A673 (cell line): ENCODE measurements around the gene ANKRD30B. TPM values are rescaled to one million over a fixed set of nuclear protein-coding genes. Genes with fewer than 3 reads are reported as not detected.
A peak's percentile ranks its signal among the peaks of the same experiment; 100 is the strongest.
"Not testable (repeated sequence)": the region's sequence is repeated elsewhere in the genome, so short reads cannot be mapped to it uniquely, and the experiment has no call there.

Experiments
- Bru-seq: library from RNA; stranded (reverse); fragments of 400-500 nt; gene quantifications from one replicate; lab custom pipeline; 2021; lab: Mats Ljungman, UMichigan
- BruChase-seq, 2 experiments: library from RNA; stranded (reverse); fragments of 400-500 nt; gene quantifications; one replicate each; lab custom pipeline; 2021; lab: Mats Ljungman, UMichigan
- BruUV-seq: library from RNA; stranded (reverse); fragments of 400-500 nt; replicated peaks from 2 replicates; lab custom pipeline; 2021; lab: Mats Ljungman, UMichigan
- CTCF ChIA-PET: fragments of 300-600 bp; sonication (Branson Sonifier 250); formaldehyde crosslinking; loops from one replicate; lab custom pipeline; 2022; ENCODE audit warnings: antibody characterized with exemption; lab: Charles Lee
- POLR2A ChIA-PET: fragments of 300-600 bp; sonication (Branson Sonifier 250); formaldehyde crosslinking; loops from one replicate; lab custom pipeline; 2022; ENCODE audit warnings: antibody characterized with exemption; ENCODE audit not compliant: low non-redundant PET; lab: Charles Lee
- DNase-seq: peaks from one replicate; pipeline ENCODE4 v3.0.0-alpha.2; 2015; ENCODE audit warnings: low spot score
- H3K27ac ChIP-seq: fragments of 200-600 bp; sonication (generic); 2 replicates; pipeline ENCODE4 v1.5.1; 2016; ENCODE audit warnings: mixed run types, low read depth, mild to moderate bottlenecking, mixed read lengths, antibody characterized with exemption, low read length; ENCODE audit not compliant: poor library complexity, severe bottlenecking
- H3K27me3 ChIP-seq: fragments of 200-600 bp; sonication (generic); replicated peaks from 2 replicates; pipeline ENCODE4 v1.6.1; 2017; ENCODE audit warnings: mixed run types, low read depth, mild to moderate bottlenecking, mixed read lengths, antibody characterized with exemption, low read length; ENCODE audit not compliant: insufficient read depth, poor library complexity
- H3K36me3 ChIP-seq: fragments of 200-600 bp; sonication (generic); 2 replicates; pipeline ENCODE4 v1.6.1; 2016; ENCODE audit warnings: mixed run types, mild to moderate bottlenecking, mixed read lengths, antibody characterized with exemption, low read length; ENCODE audit not compliant: insufficient read depth, poor library complexity, severe bottlenecking
- H3K4me1 ChIP-seq: fragments of 200-600 bp; sonication (generic); 2 replicates; pipeline ENCODE4 v1.6.1; 2017; ENCODE audit warnings: mixed run types, mild to moderate bottlenecking, mixed read lengths, antibody characterized with exemption, low read length; ENCODE audit not compliant: insufficient read depth, poor library complexity, severe bottlenecking
- H3K4me3 ChIP-seq: fragments of 200-600 bp; sonication (generic); 2 replicates; pipeline ENCODE4 v1.5.1; 2016; ENCODE audit warnings: low read depth, mixed run types, mild to moderate bottlenecking, mixed read lengths, low read length; ENCODE audit not compliant: poor library complexity, severe bottlenecking
- H3K9me3 ChIP-seq: fragments of 200-600 bp; sonication (generic); 2 replicates; pipeline ENCODE4 v1.6.1; 2016; ENCODE audit warnings: mixed run types, low read depth, mild to moderate bottlenecking, mixed read lengths, antibody characterized with exemption, low read length; ENCODE audit not compliant: poor library complexity, severe bottlenecking
- CTCF ChIP-seq: fragments of 300-800, 200-600 bp; sonication (generic); conservative IDR thresholded peaks from 2 replicates; pipeline ENCODE4 v1.5.1; 2017; ENCODE audit warnings: low read depth, mild to moderate bottlenecking, antibody characterized with exemption, low read length, moderate library complexity, mixed read lengths
- EZH2 ChIP-seq: fragments of 200-600 bp; sonication (generic); IDR thresholded peaks from 2 replicates; pipeline ENCODE4 v1.6.1; 2017; ENCODE audit warnings: borderline replicate concordance, low read depth, mild to moderate bottlenecking, mixed read lengths, antibody characterized with exemption, low read length; ENCODE audit not compliant: poor library complexity, severe bottlenecking
- intact Hi-C: fragments of 100-400 bp; cut with micrococcal nuclease; formaldehyde crosslinking; loops from one replicate; pipeline ENCODE4 v1.10.0; 2022; ENCODE audit not compliant: unreplicated experiment
- long read RNA-seq: library from polyadenylated mRNA; stranded (forward); transcript quantifications from one replicate; pipeline ENCODE4 v2.0.0, GENCODE V29; 2022
- total RNA-seq: library from RNA; stranded (reverse); gene quantifications from 2 replicates; pipeline ENCODE4 v1.2.3, GENCODE V29; 2021

Gene ANKRD30B
- total RNA-seq = not detected in 2 replicates
- Bru-seq, nascent RNA = percentile 1 among the genes with signal in this experiment
- BruChase-seq, experiment 1, labeled RNA remaining after a 2-hour chase = percentile 1 among the genes with signal in this experiment
- percentile 0 among the genes with signal in this experiment for BruChase-seq, experiment 2, labeled RNA remaining after a 6-hour chase
- long read RNA-seq = 0 reads

GRCh38 chr18:14747513-14748474 lies at the start of gene ANKRD30B:
TSS of gene ANKRD30B (plus strand) at chr18:14748172. CDS start at chr18:14748420, 248 bp downstream.
- Histone ChIP-seq H3K27me3 (no peaks in the 10 kb centered on the region), H3K27ac (no peak within 1 kb of the TSS), H3K9me3 (peaks cover 9% of the 10 kb centered on the region), H3K36me3 (no peaks in the 10 kb centered on the region), H3K4me1 (no peaks in the 10 kb centered on the region), H3K4me3 (no peak within 1 kb of the TSS)
- intact Hi-C loops = no loop called here
- TF ChIP-seq CTCF = no peak
- no peak for TF ChIP-seq EZH2
- ChIA-PET CTCF (no interaction called here), POLR2A (no interaction called here)
- no peak for DNase-seq
- BruUV-seq = no TSS peak

- H3K27ac ChIP-seq, BruUV-seq, H3K9me3 ChIP-seq, H3K4me3 ChIP-seq, H3K36me3 ChIP-seq, POLR2A ChIA-PET, H3K27me3 ChIP-seq, CTCF ChIA-PET, DNase-seq, intact Hi-C loops, H3K4me1 ChIP-seq: not testable (repeated sequence)
These were observed 46.5 kb upstream of the ANKRD30B start for GRCh38 chr18:14701286-14702040.

- POLR2A ChIA-PET, BruUV-seq, intact Hi-C loops, H3K4me3 ChIP-seq, H3K36me3 ChIP-seq, DNase-seq, H3K9me3 ChIP-seq, H3K27me3 ChIP-seq, H3K4me1 ChIP-seq, H3K27ac ChIP-seq, CTCF ChIA-PET: not testable (repeated sequence)
These were observed 38.2 kb upstream of the ANKRD30B start for GRCh38 chr18:14709761-14710160.

GRCh38 chr18:14721569-14721968 lies 26.4 kb upstream of the ANKRD30B start:
- intact Hi-C loops, H3K27ac ChIP-seq, H3K27me3 ChIP-seq, CTCF ChIA-PET, H3K36me3 ChIP-seq, H3K9me3 ChIP-seq, POLR2A ChIA-PET, BruUV-seq, H3K4me3 ChIP-seq, H3K4me1 ChIP-seq, DNase-seq: not testable (repeated sequence)

- H3K27me3 ChIP-seq, H3K36me3 ChIP-seq, CTCF ChIA-PET, H3K4me1 ChIP-seq, H3K9me3 ChIP-seq, intact Hi-C loops, POLR2A ChIA-PET, DNase-seq, BruUV-seq, H3K27ac ChIP-seq, H3K4me3 ChIP-seq: not testable (repeated sequence)
These were observed 8.9 kb upstream of the ANKRD30B start for GRCh38 chr18:14739056-14739455.
